ENCODE data around the gene ZNF638.

DNA sequence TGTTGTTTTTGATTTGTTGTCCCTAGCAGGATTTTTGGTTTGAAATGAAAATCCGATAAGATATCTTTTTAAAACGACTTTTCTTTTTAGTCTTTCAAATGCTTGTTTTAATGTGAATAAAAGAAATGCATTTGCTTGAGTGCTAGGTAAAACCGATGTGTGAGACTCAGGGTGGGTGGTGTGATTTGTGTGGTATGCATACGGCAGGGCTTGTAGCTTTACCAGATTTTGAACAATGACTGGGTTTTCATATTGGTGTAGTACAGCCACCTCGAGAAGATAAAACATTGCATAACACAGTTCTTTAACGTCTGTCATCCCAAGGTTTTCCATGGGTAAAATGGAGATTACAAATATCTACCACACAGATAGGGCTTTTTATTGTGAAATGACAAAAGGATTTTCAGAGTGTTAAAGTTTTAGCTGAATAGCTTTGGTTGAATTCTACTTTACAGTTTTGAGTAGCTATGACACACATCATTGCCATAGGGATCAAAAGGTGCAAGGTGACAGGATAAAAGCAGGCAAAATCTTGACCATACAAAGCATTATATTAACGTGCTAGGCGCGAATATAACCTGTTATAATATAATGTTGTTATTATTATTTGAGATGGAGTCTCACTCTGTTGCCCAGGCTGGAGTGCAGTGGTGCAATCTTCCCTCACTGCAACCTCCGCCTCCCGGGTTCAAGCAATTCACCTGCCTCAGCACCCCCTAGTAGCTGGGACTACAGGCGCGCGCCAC is 824 bp upstream of the ZNF638 start:
- TF ChIP-seq CTCF (IDR thresholded peaks at IDR 0.05; ENCODE audit: low read length) (no peak), EZH2 (IDR thresholded peaks at IDR 0.05; ENCODE audit: borderline replicate concordance, low read length) (no peak)

Data from OCI-LY1 (cell line).